HG02981 (cell line): Measurements from ENCODE around the gene PTX3.

ENCODE experiments used
- ATAC-seq: cut with Tn5 transposase; IDR thresholded peaks from one replicate; pipeline ENCODE4 v1.9.1; 2021; ENCODE audit warnings: mild to moderate bottlenecking, moderate library complexity; ENCODE audit not compliant: unreplicated experiment

PTX3 gene

DNA sequence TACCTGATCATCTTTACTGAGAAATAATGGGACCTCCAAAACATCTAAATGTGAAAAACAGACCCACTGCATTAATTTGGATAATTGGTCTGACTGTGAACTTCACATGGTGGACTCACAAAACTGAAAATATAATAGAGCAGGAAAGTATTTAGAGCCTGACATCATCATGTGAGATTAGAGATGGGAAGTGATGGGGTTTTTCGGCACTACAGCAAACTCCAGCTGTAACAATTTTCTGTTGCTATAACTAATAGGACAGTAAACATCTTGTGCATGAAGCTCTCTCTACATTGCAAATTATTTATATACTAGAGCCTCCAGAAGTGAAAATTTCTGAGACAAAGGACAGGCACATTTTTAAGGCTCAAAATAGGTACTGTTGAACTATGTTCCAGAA lies 34.4 kb downstream of the PTX3 start:
- ATAC-seq, result no peak

DNA sequence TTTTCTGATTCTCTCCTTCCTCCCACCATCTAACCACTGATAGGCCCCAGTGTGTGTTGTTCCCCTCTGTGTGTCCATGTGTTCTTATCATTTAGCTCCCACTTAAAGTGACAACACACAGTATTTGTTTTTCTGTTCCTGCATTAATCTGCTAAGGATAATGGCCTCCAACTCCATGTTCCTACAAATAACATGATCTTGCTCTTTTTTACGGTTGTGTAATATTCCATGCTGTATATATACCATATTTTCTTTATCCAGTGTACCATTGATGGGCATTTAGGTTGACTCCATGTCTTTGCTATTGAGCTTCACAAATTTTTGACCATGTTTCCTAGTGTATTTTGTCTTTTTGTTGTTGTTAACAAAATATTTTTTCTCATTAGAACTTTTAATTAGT lies 36.0 kb downstream of the PTX3 start:
- no peak for ATAC-seq

DNA sequence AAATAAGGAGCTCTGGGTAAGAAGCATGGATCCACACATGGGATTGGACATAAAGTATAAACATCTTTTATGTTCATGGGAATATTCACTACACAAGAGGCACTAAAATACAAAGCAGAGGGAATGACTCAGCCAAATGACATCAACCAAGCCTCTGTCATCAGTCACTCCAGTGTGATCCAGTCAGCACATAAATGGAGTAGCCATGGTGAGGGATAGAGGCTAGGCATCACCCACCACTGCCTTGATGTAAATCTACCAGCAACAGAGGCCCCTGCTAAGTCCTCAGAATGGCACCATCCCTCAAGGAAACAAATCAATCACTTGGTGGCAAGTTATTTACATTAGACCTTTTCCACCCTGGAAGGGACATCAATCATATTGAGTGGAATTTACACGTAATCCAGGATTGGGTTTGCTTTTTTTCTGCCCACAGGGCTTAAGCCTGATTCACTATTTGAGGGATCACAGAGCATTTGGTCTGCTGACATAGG lies 39.3 kb downstream of the PTX3 start:
- ATAC-seq, result no peak

DNA sequence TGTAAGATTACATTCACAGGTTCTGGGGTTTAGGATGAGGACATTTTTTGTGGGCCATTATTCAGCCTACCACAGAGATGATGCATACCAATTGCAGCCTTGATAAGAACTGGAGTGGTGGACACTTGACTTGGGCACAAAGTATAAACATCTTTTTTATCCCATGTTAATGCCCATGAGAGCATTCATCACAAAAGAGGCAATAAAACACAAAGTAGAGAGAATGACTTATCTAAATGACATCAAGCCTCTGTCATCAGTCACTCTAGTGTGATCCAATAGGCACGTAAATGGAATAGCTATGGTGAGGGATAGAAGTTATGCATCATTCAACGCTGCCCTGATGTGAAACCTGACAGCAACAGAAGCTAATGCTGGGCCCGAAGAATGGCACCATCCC lies 40.8 kb downstream of the PTX3 start:
- ATAC-seq, result no peak

DNA sequence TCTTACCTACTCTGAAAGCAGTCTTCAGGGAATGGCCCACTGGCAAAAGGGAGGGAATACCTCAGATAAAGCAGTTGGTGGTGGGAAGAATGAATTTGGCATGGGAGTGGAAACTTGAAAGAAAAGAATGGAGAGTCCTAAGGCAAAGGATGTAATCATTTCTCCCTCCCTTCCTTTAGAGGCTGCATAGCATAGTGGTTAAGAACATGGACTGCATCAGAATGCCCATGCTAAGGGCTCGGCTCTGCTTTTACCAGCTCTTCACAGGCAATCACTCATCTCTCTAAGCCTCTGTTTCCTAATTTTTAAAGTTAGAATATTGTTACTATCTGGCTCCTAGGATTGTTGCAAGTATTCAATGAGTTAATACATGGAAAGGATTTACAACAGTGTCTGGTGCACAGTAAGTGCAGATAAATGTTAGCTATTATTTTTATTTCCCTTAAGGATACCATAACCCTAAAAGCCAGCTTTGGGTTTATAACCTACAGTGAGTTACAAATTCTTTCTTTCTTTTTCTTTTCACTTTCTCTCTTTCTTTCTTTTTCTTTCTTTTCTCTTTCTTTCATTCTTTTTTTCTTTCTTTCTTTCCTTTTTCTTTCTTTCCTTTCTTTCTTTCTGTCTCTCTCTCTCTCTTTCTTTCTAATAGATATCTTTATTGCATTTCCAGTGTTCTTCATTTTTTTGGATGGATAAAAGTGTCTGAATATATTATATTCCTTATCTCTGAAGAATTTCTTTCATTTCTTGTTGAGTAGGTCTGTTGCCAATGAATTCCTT lies 43.0 kb downstream of the PTX3 start:
- no peak for ATAC-seq

DNA sequence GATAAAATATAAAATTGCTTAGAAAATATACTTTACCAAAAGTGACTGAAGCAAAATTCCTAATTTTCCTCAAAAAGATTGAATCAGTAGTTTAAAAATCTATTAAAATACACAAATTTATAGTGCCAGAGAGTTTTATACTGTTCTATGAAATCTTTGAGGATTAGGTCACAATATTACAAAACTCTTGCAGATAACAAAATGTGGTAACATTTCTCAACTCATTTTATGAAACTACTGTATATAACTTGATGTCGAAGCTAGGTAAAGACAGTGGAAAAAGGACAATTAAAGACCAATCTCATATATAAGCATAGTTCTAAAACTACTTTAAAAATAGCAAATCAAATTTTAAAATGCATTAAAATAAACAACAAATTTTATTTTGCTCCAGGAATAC lies 50.7 kb downstream of the PTX3 start:
- ATAC-seq, result no peak

DNA sequence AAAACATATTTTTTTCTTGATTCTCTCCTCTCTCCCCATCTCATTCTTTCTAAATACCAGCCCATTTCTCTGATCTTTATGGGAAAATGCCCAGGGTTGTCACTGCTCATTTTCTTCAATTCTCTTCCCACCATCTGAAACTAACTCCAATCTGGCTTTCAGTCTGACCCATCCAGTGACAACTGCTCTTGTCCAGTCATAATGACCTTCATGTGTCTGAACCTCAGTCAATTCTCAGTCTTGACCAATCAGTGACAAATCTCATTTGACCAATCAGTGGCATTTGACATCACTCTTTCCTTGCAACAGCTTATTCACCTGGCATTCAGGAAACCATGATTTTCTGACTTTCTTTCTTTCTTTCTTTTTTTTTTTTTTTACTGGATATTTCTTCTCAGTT lies 51.5 kb downstream of the PTX3 start:
- no peak for ATAC-seq

DNA sequence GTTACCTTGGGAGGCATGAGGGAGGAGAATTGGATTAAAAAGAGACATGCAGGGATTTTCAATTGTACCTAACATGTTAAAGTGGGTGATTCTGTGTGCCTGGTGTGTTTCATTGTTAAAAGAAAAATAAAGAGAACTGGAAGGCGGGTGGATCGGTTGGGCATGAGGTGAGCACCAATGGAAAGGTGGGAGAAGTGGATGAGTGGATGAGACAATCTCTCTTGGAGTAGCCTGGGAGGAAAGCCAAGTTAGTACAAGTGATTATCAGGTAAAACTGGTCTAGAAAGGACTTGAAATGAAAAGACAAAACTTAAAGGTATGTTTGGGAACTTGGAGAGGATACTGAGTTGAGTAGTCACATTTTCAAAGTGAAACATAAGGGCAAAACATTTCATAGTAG lies 54.5 kb downstream of the PTX3 start:
- no peak for ATAC-seq
